Fibroblast of peridontal ligament (primary cell): ENCODE measurements around the gene TFB2M.
"Not testable (repeated sequence)": the region's sequence is repeated elsewhere in the genome, so short reads cannot be mapped to it uniquely, and the experiment has no call there.

Experiments used
- DNase-seq: peaks from one replicate; pipeline ENCODE4 v3.0.0-alpha.2; 2010; ENCODE audit errors: extremely low read depth

TFB2M gene

GRCh38 chr1:246566128-246566812, at the start of gene TFB2M, which contains the start of gene CNST:
Gene TFB2M, minus strand, starts transcription at chr1:246566261. Its CDS starts 123 bp downstream, at chr1:246566138.
Gene CNST, plus strand, starts transcription at chr1:246566456. Its CDS starts 25,107 bp downstream, at chr1:246591563.
- DNase-seq, result peak; percentile 98

- DNase-seq, result no peak
These were observed 47.2 kb upstream of the TFB2M start for GRCh38 chr1:246613096-246613758.

GRCh38 chr1:246609632-246610031, 43.6 kb upstream of the TFB2M start:
- DNase-seq, result no peak

GRCh38 chr1:246608616-246609376, 42.7 kb upstream of the TFB2M start:
- DNase-seq, result peak; percentile 55

- DNase-seq, result no peak
These were observed 41.4 kb upstream of the TFB2M start for GRCh38 chr1:246607462-246607861.

GRCh38 chr1:246605231-246605630, 39.2 kb upstream of the TFB2M start:
- not testable (repeated sequence) for DNase-seq

- no peak for DNase-seq
These were observed 36.1 kb upstream of the TFB2M start for GRCh38 chr1:246602194-246602593.

- no peak for DNase-seq
These were observed 34.5 kb upstream of the TFB2M start for GRCh38 chr1:246600579-246600978.

- DNase-seq, result no peak
These were observed 33.3 kb upstream of the TFB2M start for GRCh38 chr1:246599315-246599714.

- DNase-seq, result no peak
These were observed 31.9 kb upstream of the TFB2M start for GRCh38 chr1:246597971-246598370.

- peak; percentile 95 for DNase-seq
These were observed 31.3 kb upstream of the TFB2M start for GRCh38 chr1:246597340-246597739.

GRCh38 chr1:246595146-246595545, 29.1 kb upstream of the TFB2M start:
- no peak for DNase-seq

GRCh38 chr1:246592695-246593094, 26.6 kb upstream of the TFB2M start:
- DNase-seq, result peak; percentile 100

GRCh38 chr1:246591958-246592357, 25.9 kb upstream of the TFB2M start:
- no peak for DNase-seq

GRCh38 chr1:246591504-246591903, 25.4 kb upstream of the TFB2M start:
- DNase-seq, result no peak

GRCh38 chr1:246591047-246591446, 25.0 kb upstream of the TFB2M start:
- DNase-seq, result no peak

GRCh38 chr1:246589919-246590318, 23.9 kb upstream of the TFB2M start:
- DNase-seq, result not testable (repeated sequence)

GRCh38 chr1:246588159-246588721, 22.2 kb upstream of the TFB2M start:
- DNase-seq, result peak; percentile 57

- DNase-seq, result peak; percentile 95
These were observed 21.5 kb upstream of the TFB2M start for GRCh38 chr1:246587606-246588005.

GRCh38 chr1:246587032-246587431, 21.0 kb upstream of the TFB2M start:
- no peak for DNase-seq

- DNase-seq, result peak; percentile 89
These were observed 17.6 kb upstream of the TFB2M start for GRCh38 chr1:246583448-246584185.

- DNase-seq, result no peak
These were observed 17.0 kb upstream of the TFB2M start for GRCh38 chr1:246583056-246583440.
